GM12878 (cell line): ENCODE data around the gene STX7. TPM values are rescaled to one million over a fixed set of nuclear protein-coding genes. Genes with fewer than 3 reads are reported as not detected.

ENCODE experiments used
- ATAC-seq: fragments of 200-7000 bp; cut with Tn5 transposase; 3 replicates; pipeline ENCODE4 v1.9.1; 2020; ENCODE audit warnings: mild to moderate bottlenecking, moderate library complexity
- BruUV-seq: library from RNA; stranded (reverse); fragments of 400-500 nt; replicated peaks from 2 replicates; lab custom pipeline; 2021; lab: Mats Ljungman, UMichigan
- CTCF ChIA-PET: fragments of 300-600 bp; sonication (Branson Sonifier 250); formaldehyde crosslinking; extraction: SDS; loops from one replicate; lab custom pipeline; 2021; ENCODE audit warnings: inconsistent platforms; lab: Yijun Ruan, JAX
- POLR2A ChIA-PET: fragments of 350-600 bp; formaldehyde crosslinking; extraction: SDS; loops from one replicate; lab custom pipeline; 2021; ENCODE audit warnings: inconsistent platforms; lab: Charles Lee
- RAD21 ChIA-PET: fragments of 300-600 bp; sonication (Branson Sonifier 250); formaldehyde crosslinking; loops from one replicate; lab custom pipeline; 2023; ENCODE audit warnings: antibody characterized with exemption; ENCODE audit not compliant: unreplicated experiment; lab: Charles Lee
- SMC1A ChIA-PET: fragments of 300-600 bp; sonication (Branson Sonifier 250); formaldehyde crosslinking; loops from one replicate; lab custom pipeline; 2023; ENCODE audit not compliant: unreplicated experiment, uncharacterized antibody; lab: Charles Lee
- DNase-seq: peaks from one replicate; pipeline ENCODE4 v3.0.0-alpha.2; 2011; ENCODE audit warnings: low read depth, low spot score
- FAIRE-seq: peaks from 3 replicates; lab custom pipeline; 2011; peaks lifted over from hg19 to GRCh38; lab: Jason Lieb, UNC
- H2AFZ ChIP-seq: 2 replicates; pipeline ENCODE4 v1.6.0; 2011; ENCODE audit warnings: low read depth, low read length, control low read depth; ENCODE audit not compliant: control insufficient read depth
- H3K27ac ChIP-seq: 2 replicates; pipeline ENCODE4 v1.5.1; 2011; ENCODE audit warnings: control low read depth; ENCODE audit not compliant: control insufficient read depth, insufficient read depth
- H3K27me3 ChIP-seq, 2 experiments: replicated peaks in 1 of 2; 2 replicates each; pipeline versions ENCODE4 v1.6.0 to v1.6.1; 2011; ENCODE audit warnings: low read length in 1 of 2; ENCODE audit not compliant: control insufficient read depth in 2 of 2, insufficient read depth in 2 of 2
- H3K36me3 ChIP-seq, 2 experiments: 2 replicates each; pipeline ENCODE4 v1.5.1; 2011; ENCODE audit warnings: low read length in 1 of 2; ENCODE audit not compliant: control insufficient read depth in 2 of 2, insufficient read depth in 2 of 2
- H3K4me1 ChIP-seq: 2 replicates; pipeline ENCODE4 v1.6.1; 2011; ENCODE audit warnings: mild to moderate bottlenecking, low read length, moderate library complexity, mixed read lengths; ENCODE audit not compliant: control insufficient read depth, insufficient read depth
- H3K4me2 ChIP-seq: 2 replicates; pipeline ENCODE4 v1.6.0; 2011; ENCODE audit warnings: control low read depth; ENCODE audit not compliant: control insufficient read depth, insufficient read depth
- H3K4me3 ChIP-seq: fragments of 200-600 bp; sonication (generic); 2 replicates; pipeline ENCODE4 v1.5.1; 2016
- H3K79me2 ChIP-seq: 2 replicates; pipeline ENCODE4 v1.6.0; 2011; ENCODE audit warnings: low read length; ENCODE audit not compliant: control insufficient read depth, insufficient read depth
- H3K9ac ChIP-seq: 2 replicates; pipeline ENCODE4 v1.8.0; 2011; ENCODE audit warnings: low read length, control low read depth, mixed read lengths; ENCODE audit not compliant: control insufficient read depth, insufficient read depth
- H3K9me3 ChIP-seq: replicated peaks from 3 replicates; pipeline ENCODE4 v1.5.1; 2011; ENCODE audit warnings: mild to moderate bottlenecking, low read length; ENCODE audit not compliant: control insufficient read depth, insufficient read depth
- H4K20me1 ChIP-seq: 2 replicates; pipeline ENCODE4 v1.6.0; 2011; ENCODE audit not compliant: control insufficient read depth, insufficient read depth
- E4F1 ChIP-seq: fragments of 450-650 bp; IDR thresholded peaks from 2 replicates; pipeline ENCODE4 v1.6.1; 2018; ENCODE audit warnings: borderline replicate concordance, mild to moderate bottlenecking; ENCODE audit not compliant: partially characterized antibody
- ETV6 ChIP-seq, 2 experiments: fragments of 450-650 bp in 1 of 2; IDR thresholded peaks in 1 of 2; conservative IDR thresholded peaks in 1 of 2; 2 replicates each; pipeline ENCODE4 v1.6.1; 2014; ENCODE audit warnings: antibody characterized with exemption in 1 of 2, borderline replicate concordance in 1 of 2, low read depth in 1 of 2, mild to moderate bottlenecking in 1 of 2, moderate library complexity in 1 of 2
- KAT2A ChIP-seq: conservative IDR thresholded peaks from 2 replicates; pipeline ENCODE4 v1.6.1; 2011; ENCODE audit warnings: low read depth, low read length; ENCODE audit not compliant: control insufficient read depth
- USF1 ChIP-seq: IDR thresholded peaks from 2 replicates; pipeline ENCODE4 v1.6.1; 2011; ENCODE audit warnings: borderline replicate concordance, low read depth, mild to moderate bottlenecking, moderate library complexity, mixed read lengths, low read length; ENCODE audit not compliant: insufficient read depth; ENCODE audit errors: extremely low read length
- WGBS: methylation state at CpG from one replicate; pipeline ENCODE4 v1.1.6; 2016; ENCODE audit warnings: low lambda C conversion rate; ENCODE audit not compliant: insufficient replicate concordance, insufficient coverage; ENCODE audit errors: missing lambda C conversion rate; 5-methylcytosine and 5-hydroxymethylcytosine counted together
- in situ Hi-C: fragments of 300-500 bp; cut with MboI; formaldehyde crosslinking; loops from 9 replicates; pipeline ENCODE4 v1.14.3; 2018; ENCODE audit warnings: mixed read lengths
- intact Hi-C: fragments of 100-400 bp; cut with micrococcal nuclease; formaldehyde crosslinking; loops from one replicate; pipeline ENCODE4 v1.14.2; 2022; ENCODE audit not compliant: unreplicated experiment
- polyA plus RNA-seq, 11 experiments: library from polyadenylated mRNA; depleted of rRNA in 4 of 11; unstranded in 6 of 11; stranded (reverse) in 5 of 11; fragments of >200 nt; fragmentation: Nextera tagmentation in 4 of 11; fragmentation: Illumina TruSeq in 1 of 11; extraction: Ambion mirVana in 4 of 11; extraction: Trizol in 1 of 11; gene quantifications; 1 replicate in 1 of 11; 2 replicates in 10 of 11; pipeline versions ENCODE4 v1.2.1 to v1.2.3, GENCODE V29; 2011 to 2016; ENCODE audit warnings: inconsistent platforms in 2 of 11, missing spikeins in 2 of 11, low read depth in 1 of 11
- total RNA-seq, 4 experiments: library from RNA; depleted of rRNA in 3 of 4; stranded (reverse); fragments of >200 nt in 3 of 4; fragmentation: Illumina TruSeq in 1 of 4; extraction: Trizol in 1 of 4; gene quantifications; 2 replicates each; pipeline versions ENCODE4 v1.2.1 to v1.2.3, GENCODE V29; 2013 to 2021
- TF ChIP-seq, protein P1 (sequence below): fragments of 450-650 bp; formaldehyde crosslinking; IDR thresholded peaks from 2 replicates; pipeline ENCODE4 v1.4.0; 2022; ENCODE audit warnings: mild to moderate bottlenecking, moderate library complexity

Gene STX7
- total and polyA plus RNA-seq, 10 of the 15 experiments (the other 5 are each of a cell fraction or from before 2014, with no cell fraction given), result 26.5 to 75.5 (median 51.3) TPM

GRCh38 chr6:132413499-132413802 lies 99.5 kb downstream of the STX7 start (continued):
- TF ChIP-seq, protein P1, sequence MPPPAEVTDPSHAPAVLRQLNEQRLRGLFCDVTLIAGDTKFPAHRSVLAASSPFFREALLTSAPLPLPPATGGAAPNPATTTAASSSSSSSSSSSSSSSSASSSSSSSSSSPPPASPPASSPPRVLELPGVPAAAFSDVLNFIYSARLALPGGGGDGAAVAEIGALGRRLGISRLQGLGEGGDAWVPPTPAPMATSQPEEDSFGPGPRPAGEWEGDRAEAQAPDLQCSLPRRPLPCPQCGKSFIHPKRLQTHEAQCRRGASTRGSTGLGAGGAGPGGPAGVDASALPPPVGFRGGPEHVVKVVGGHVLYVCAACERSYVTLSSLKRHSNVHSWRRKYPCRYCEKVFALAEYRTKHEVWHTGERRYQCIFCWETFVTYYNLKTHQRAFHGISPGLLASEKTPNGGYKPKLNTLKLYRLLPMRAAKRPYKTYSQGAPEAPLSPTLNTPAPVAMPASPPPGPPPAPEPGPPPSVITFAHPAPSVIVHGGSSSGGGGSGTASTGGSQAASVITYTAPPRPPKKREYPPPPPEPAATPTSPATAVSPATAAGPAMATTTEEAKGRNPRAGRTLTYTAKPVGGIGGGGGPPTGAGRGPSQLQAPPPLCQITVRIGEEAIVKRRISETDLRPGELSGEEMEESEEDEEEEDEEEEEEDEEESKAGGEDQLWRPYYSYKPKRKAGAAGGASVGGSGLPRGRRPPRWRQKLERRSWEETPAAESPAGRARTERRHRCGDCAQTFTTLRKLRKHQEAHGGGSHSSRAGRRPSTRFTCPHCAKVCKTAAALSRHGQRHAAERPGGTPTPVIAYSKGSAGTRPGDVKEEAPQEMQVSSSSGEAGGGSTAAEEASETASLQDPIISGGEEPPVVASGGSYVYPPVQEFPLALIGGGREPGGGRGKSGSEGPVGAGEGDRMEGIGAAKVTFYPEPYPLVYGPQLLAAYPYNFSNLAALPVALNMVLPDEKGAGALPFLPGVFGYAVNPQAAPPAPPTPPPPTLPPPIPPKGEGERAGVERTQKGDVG, result no peak

- Histone ChIP-seq H3K27me3 (no peaks in the 10 kb centered on the region), H4K20me1 (no peaks in the 10 kb centered on the region), H3K4me2 (no peak overlapping the region), H3K9ac (no peak overlapping the region), H3K4me1 (no peaks in the 10 kb centered on the region; the same call in 1 of the 2 replicates), H3K36me3 (no peaks in the 10 kb centered on the region), H2AFZ (no peak overlapping the region), H3K27ac (no peak overlapping the region), H3K79me2 (no peaks in the 10 kb centered on the region), H3K9me3 (no peaks in the 10 kb centered on the region; the same call in 2 of the 3 replicates)
- no TSS peak for BruUV-seq
- SMC1A ChIA-PET, result interaction anchor here (1.1 to 1.6 kb wide), 3 partner anchors 8 to 133 kb away, joined by 3 to 7 read pairs (median 4); no protein-coding TSS in a partner anchor
- no peak for DNase-seq
- CTCF ChIA-PET, result interaction anchor here (0.6 to 1.8 kb wide), 3 partner anchors 20 to 112 kb away, joined by 3 to 7 read pairs (median 4); no protein-coding TSS in a partner anchor
- in situ Hi-C loops, result no loop called here
- WGBS, result 67% methylated on average over 5 of the region's 5 CpGs
- intact Hi-C loops, result no loop called here
- POLR2A ChIA-PET, result no interaction called here
- FAIRE-seq, result no peak
- RAD21 ChIA-PET, result no interaction called here
- no peak for TF ChIP-seq USF1
- TF ChIP-seq ETV6 (conservative IDR thresholded peaks at IDR 0.05 in 1 of 2, IDR thresholded peaks at IDR 0.05 in 1 of 2; ENCODE audit: borderline replicate concordance in 1 of 2, low read depth in 1 of 2), result no peak
- no peak for TF ChIP-seq E4F1
- no peak for TF ChIP-seq KAT2A
- TF ChIP-seq, all 136 proteins: peak for 0
- no peak for ATAC-seq
- no peak overlapping the region for H3K4me3 ChIP-seq
These were observed 100.0 kb downstream of the STX7 start for GRCh38 chr6:132412656-132413498.
